Measurements from ENCODE around the gene DSCAM.
"Not testable (repeated sequence)": the region's sequence is repeated elsewhere in the genome, so short reads cannot be mapped to it uniquely, and the experiment has no call there.

The DSCAM gene

GRCh38 chr21:40454057-40454456 is 392.9 kb downstream of the DSCAM start:
- POLR2A ChIA-PET, result no interaction called here
- WGBS (ENCODE audit: insufficient coverage), result 96% methylated on average over 3 of the region's 3 CpGs

GRCh38 chr21:40453183-40453582 is 393.8 kb downstream of the DSCAM start:
- H3K9me3 ChIP-seq (ENCODE audit: control extremely low read depth in 1 of 5, control insufficient read depth in 4 of 5, insufficient read depth in 2 of 5, low read depth in 1 of 5, low read length in 4 of 5), result no peaks in the 10 kb centered on the region
- CTCF ChIA-PET, result no interaction called here
- H3K4me3 ChIP-seq (ENCODE audit: control insufficient read depth in 1 of 7, extremely low read depth in 1 of 7, insufficient read depth in 4 of 7, low read depth in 2 of 7, low read length in 6 of 7), result no peak overlapping the region
- H3K4me1 ChIP-seq (ENCODE audit: control extremely low read depth in 1 of 4, control insufficient read depth in 4 of 4, insufficient read depth in 4 of 4, low read length in 3 of 4), result no peaks in the 10 kb centered on the region
- no peak for DNase-seq
- H3K27me3 ChIP-seq (replicated peaks in 2 of 5; ENCODE audit: control insufficient read depth in 4 of 5, insufficient read depth in 5 of 5, low read length in 4 of 5), result peaks cover 0 to 5% (median 4%) of the 10 kb centered on the region in 5 experiments
- POLR2A ChIA-PET, result no interaction called here
- H3K27ac ChIP-seq (ENCODE audit: insufficient read depth in 1 of 2, low read depth in 1 of 2, low read length in 2 of 2, poor library complexity in 1 of 2, severe bottlenecking in 2 of 2), result no peak overlapping the region
- H3K36me3 ChIP-seq (ENCODE audit: control insufficient read depth in 4 of 4, insufficient read depth in 4 of 4, low read length in 3 of 4), result no peaks in the 10 kb centered on the region
- 92% methylated on average over 2 of the region's 3 CpGs for WGBS (ENCODE audit: insufficient coverage)

More at GRCh38 chr21:40454057-40454456, 392.9 kb downstream of the DSCAM start:
- CTCF ChIA-PET, result no interaction called here
- DNase-seq, result no peak
- Histone ChIP-seq H3K4me1 (ENCODE audit: control extremely low read depth in 1 of 4, control insufficient read depth in 4 of 4, insufficient read depth in 4 of 4, low read length in 3 of 4) (no peaks in the 10 kb centered on the region), H3K27ac (ENCODE audit: insufficient read depth in 1 of 2, low read depth in 1 of 2, low read length in 2 of 2, poor library complexity in 1 of 2, severe bottlenecking in 2 of 2) (no peak overlapping the region), H3K27me3 (replicated peaks in 2 of 5; ENCODE audit: control insufficient read depth in 4 of 5, insufficient read depth in 5 of 5, low read length in 4 of 5) (peaks cover 0 to 5% (median 4%) of the 10 kb centered on the region in 5 experiments), H3K4me3 (ENCODE audit: control insufficient read depth in 1 of 7, extremely low read depth in 1 of 7, insufficient read depth in 4 of 7, low read depth in 2 of 7, low read length in 6 of 7) (no peak overlapping the region), H3K9me3 (ENCODE audit: control extremely low read depth in 1 of 5, control insufficient read depth in 4 of 5, insufficient read depth in 2 of 5, low read depth in 1 of 5, low read length in 4 of 5) (no peaks in the 10 kb centered on the region), H3K36me3 (ENCODE audit: control insufficient read depth in 4 of 4, insufficient read depth in 4 of 4, low read length in 3 of 4) (no peaks in the 10 kb centered on the region)

- no peaks in the 10 kb centered on the region for H3K36me3 ChIP-seq (ENCODE audit: control insufficient read depth in 4 of 4, insufficient read depth in 4 of 4, low read length in 3 of 4)
- POLR2A ChIA-PET, result no interaction called here
- H3K4me1 ChIP-seq (ENCODE audit: control extremely low read depth in 1 of 4, control insufficient read depth in 4 of 4, insufficient read depth in 4 of 4, low read length in 3 of 4), result no peaks in the 10 kb centered on the region
- H3K27me3 ChIP-seq (replicated peaks in 2 of 5; ENCODE audit: control insufficient read depth in 4 of 5, insufficient read depth in 5 of 5, low read length in 4 of 5), result peaks cover 0 to 5% (median 4%) of the 10 kb centered on the region in 5 experiments
- H3K9me3 ChIP-seq (ENCODE audit: control extremely low read depth in 1 of 5, control insufficient read depth in 4 of 5, insufficient read depth in 2 of 5, low read depth in 1 of 5, low read length in 4 of 5), result no peaks in the 10 kb centered on the region
- CTCF ChIA-PET, result no interaction called here
- DNase-seq, result no peak
- no peak overlapping the region for H3K27ac ChIP-seq (ENCODE audit: insufficient read depth in 1 of 2, low read depth in 1 of 2, low read length in 2 of 2, poor library complexity in 1 of 2, severe bottlenecking in 2 of 2)
- no CpG with 5 or more reads among the region's 1 CpG for WGBS (ENCODE audit: insufficient coverage)
- no peak overlapping the region for H3K4me3 ChIP-seq (ENCODE audit: control insufficient read depth in 1 of 7, extremely low read depth in 1 of 7, insufficient read depth in 4 of 7, low read depth in 2 of 7, low read length in 6 of 7)
Measured at GRCh38 chr21:40452548-40452947, 394.4 kb downstream of the DSCAM start.

- DNase-seq, result no peak
- Histone ChIP-seq H3K27me3 (replicated peaks in 2 of 5; ENCODE audit: control insufficient read depth in 4 of 5, insufficient read depth in 5 of 5, low read length in 4 of 5) (peaks cover 0 to 2% (median 0%) of the 10 kb centered on the region in 5 experiments), H3K4me1 (ENCODE audit: control extremely low read depth in 1 of 4, control insufficient read depth in 4 of 4, insufficient read depth in 4 of 4, low read length in 3 of 4) (no peaks in the 10 kb centered on the region), H3K4me3 (ENCODE audit: control insufficient read depth in 1 of 7, extremely low read depth in 1 of 7, insufficient read depth in 4 of 7, low read depth in 2 of 7, low read length in 6 of 7) (no peak overlapping the region), H3K27ac (ENCODE audit: insufficient read depth in 1 of 2, low read depth in 1 of 2, low read length in 2 of 2, poor library complexity in 1 of 2, severe bottlenecking in 2 of 2) (no peak overlapping the region), H3K9me3 (ENCODE audit: control extremely low read depth in 1 of 5, control insufficient read depth in 4 of 5, insufficient read depth in 2 of 5, low read depth in 1 of 5, low read length in 4 of 5) (peaks cover 0 to 6% (median 0%) of the 10 kb centered on the region in 5 experiments), H3K36me3 (ENCODE audit: control insufficient read depth in 4 of 4, insufficient read depth in 4 of 4, low read length in 3 of 4) (no peaks in the 10 kb centered on the region)
- ChIA-PET CTCF (no interaction called here), POLR2A (no interaction called here)
- 67% methylated on average over 1 of the region's 2 CpGs for WGBS (ENCODE audit: insufficient coverage)
Measured at GRCh38 chr21:40447016-40447415, 399.9 kb downstream of the DSCAM start.

GRCh38 chr21:40445349-40445921 is 401.5 kb downstream of the DSCAM start:
- H3K36me3 ChIP-seq (ENCODE audit: control insufficient read depth in 4 of 4, insufficient read depth in 4 of 4, low read length in 3 of 4), result no peaks in the 10 kb centered on the region
- no peaks in the 10 kb centered on the region for H3K4me1 ChIP-seq (ENCODE audit: control extremely low read depth in 1 of 4, control insufficient read depth in 4 of 4, insufficient read depth in 4 of 4, low read length in 3 of 4)
- H3K4me3 ChIP-seq (ENCODE audit: control insufficient read depth in 1 of 7, extremely low read depth in 1 of 7, insufficient read depth in 4 of 7, low read depth in 2 of 7, low read length in 6 of 7), result no peak overlapping the region
- CTCF ChIA-PET, result interaction anchor here (0.9 kb wide), 1 partner anchor 22 kb away, joined by 3 read pairs; no protein-coding TSS in a partner anchor
- H3K9me3 ChIP-seq (ENCODE audit: control extremely low read depth in 1 of 5, control insufficient read depth in 4 of 5, insufficient read depth in 2 of 5, low read depth in 1 of 5, low read length in 4 of 5), result peaks cover 0 to 6% (median 3%) of the 10 kb centered on the region in 5 experiments
- WGBS (ENCODE audit: insufficient coverage), result 94% methylated on average over 2 of the region's 2 CpGs
- DNase-seq, result no peak
- POLR2A ChIA-PET, result no interaction called here
- peaks cover 0 to 2% (median 0%) of the 10 kb centered on the region in 5 experiments for H3K27me3 ChIP-seq (replicated peaks in 2 of 5; ENCODE audit: control insufficient read depth in 4 of 5, insufficient read depth in 5 of 5, low read length in 4 of 5)
- no peak overlapping the region for H3K27ac ChIP-seq (ENCODE audit: insufficient read depth in 1 of 2, low read depth in 1 of 2, low read length in 2 of 2, poor library complexity in 1 of 2, severe bottlenecking in 2 of 2)

- WGBS (ENCODE audit: insufficient coverage), result no CpG with 5 or more reads among the region's 2 CpGs
- H3K9me3 ChIP-seq (ENCODE audit: control extremely low read depth in 1 of 5, control insufficient read depth in 4 of 5, insufficient read depth in 2 of 5, low read depth in 1 of 5, low read length in 4 of 5); CTCF ChIA-PET; H3K4me1 ChIP-seq (ENCODE audit: control extremely low read depth in 1 of 4, control insufficient read depth in 4 of 4, insufficient read depth in 4 of 4, low read length in 3 of 4); H3K36me3 ChIP-seq (ENCODE audit: control insufficient read depth in 4 of 4, insufficient read depth in 4 of 4, low read length in 3 of 4); DNase-seq; H3K4me3 ChIP-seq (ENCODE audit: control insufficient read depth in 1 of 7, extremely low read depth in 1 of 7, insufficient read depth in 4 of 7, low read depth in 2 of 7, low read length in 6 of 7); H3K27ac ChIP-seq (ENCODE audit: insufficient read depth in 1 of 2, low read depth in 1 of 2, low read length in 2 of 2, poor library complexity in 1 of 2, severe bottlenecking in 2 of 2); POLR2A ChIA-PET; H3K27me3 ChIP-seq (replicated peaks in 2 of 5; ENCODE audit: control insufficient read depth in 4 of 5, insufficient read depth in 5 of 5, low read length in 4 of 5): not testable (repeated sequence)
Measured at GRCh38 chr21:40439581-40439980, 407.4 kb downstream of the DSCAM start.

- Histone ChIP-seq H3K4me1 (ENCODE audit: control extremely low read depth in 1 of 4, control insufficient read depth in 4 of 4, insufficient read depth in 4 of 4, low read length in 3 of 4) (no peaks in the 10 kb centered on the region), H3K9me3 (ENCODE audit: control extremely low read depth in 1 of 5, control insufficient read depth in 4 of 5, insufficient read depth in 2 of 5, low read depth in 1 of 5, low read length in 4 of 5) (peaks cover 0 to 9% (median 0%) of the 10 kb centered on the region in 5 experiments), H3K27ac (ENCODE audit: insufficient read depth in 1 of 2, low read depth in 1 of 2, low read length in 2 of 2, poor library complexity in 1 of 2, severe bottlenecking in 2 of 2) (no peak overlapping the region), H3K4me3 (ENCODE audit: control insufficient read depth in 1 of 7, extremely low read depth in 1 of 7, insufficient read depth in 4 of 7, low read depth in 2 of 7, low read length in 6 of 7) (no peak overlapping the region), H3K36me3 (ENCODE audit: control insufficient read depth in 4 of 4, insufficient read depth in 4 of 4, low read length in 3 of 4) (no peaks in the 10 kb centered on the region), H3K27me3 (replicated peaks in 2 of 5; ENCODE audit: control insufficient read depth in 4 of 5, insufficient read depth in 5 of 5, low read length in 4 of 5) (no peaks in the 10 kb centered on the region)
- ChIA-PET CTCF (interaction anchor here (1.0 kb wide), 1 partner anchor 11 kb away, joined by 3 read pairs; no protein-coding TSS in a partner anchor), POLR2A (no interaction called here)
- 67% methylated on average over 1 of the region's 3 CpGs for WGBS (ENCODE audit: insufficient coverage)
- DNase-seq, result no peak
Measured at GRCh38 chr21:40438616-40439015, 408.3 kb downstream of the DSCAM start.

All from common myeloid progenitor, CD34-positive (primary cell).